ENCODE measurements around the gene MEGF11.

- TF ChIP-seq SP1 (IDR thresholded peaks at IDR 0.05) (no peak), BHLHE40 (IDR thresholded peaks at IDR 0.05; ENCODE audit: borderline replicate concordance) (no peak), ZNF384 (IDR thresholded peaks at IDR 0.05) (no peak), CTBP1 (IDR thresholded peaks at IDR 0.05; ENCODE audit: borderline replicate concordance) (no peak), NFRKB (IDR thresholded peaks at IDR 0.05) (no peak), FOXM1 (IDR thresholded peaks at IDR 0.05; ENCODE audit: borderline replicate concordance) (no peak), HDGF (IDR thresholded peaks at IDR 0.05; ENCODE audit: borderline replicate concordance) (no peak), SUZ12 (IDR thresholded peaks at IDR 0.05) (no peak), PKNOX1 (IDR thresholded peaks at IDR 0.05) (no peak), TARDBP (IDR thresholded peaks at IDR 0.05) (no peak), ELF4 (IDR thresholded peaks at IDR 0.05) (no peak), FOXK2 (IDR thresholded peaks at IDR 0.05) (no peak)
Measured at GRCh38 chr15:66108483-66109265, 144.9 kb downstream of the MEGF11 start.
